Mesenchymal stem cell (in vitro differentiated cells and primary cell): ENCODE results near the gene MAT1A.

Experiments
- DNase-seq: peaks from one replicate; pipeline ENCODE4 v3.0.0-alpha.2; 2013
- H2AFZ ChIP-seq: one replicate; pipeline ENCODE4 v1.6.1; 2013; ENCODE audit warnings: low read depth, mild to moderate bottlenecking, control low read depth, inconsistent platforms, low read length, moderate library complexity
- H2AK5ac ChIP-seq: 2 replicates; pipeline ENCODE4 v1.6.1; 2013; ENCODE audit warnings: low read length, moderate library complexity, mild to moderate bottlenecking, inconsistent platforms; ENCODE audit not compliant: severe bottlenecking
- H2BK120ac ChIP-seq: one replicate; pipeline ENCODE4 v1.6.1; 2013; ENCODE audit warnings: low read depth, mild to moderate bottlenecking, inconsistent platforms, low read length, moderate library complexity
- H2BK12ac ChIP-seq, 2 experiments: one replicate each; pipeline ENCODE4 v1.6.1; 2013; ENCODE audit warnings: inconsistent platforms in 2 of 2, low read length in 2 of 2, mild to moderate bottlenecking in 2 of 2, moderate library complexity in 2 of 2, control low read depth in 1 of 2
- H2BK15ac ChIP-seq: one replicate; pipeline ENCODE4 v1.6.1; 2013; ENCODE audit warnings: mild to moderate bottlenecking, low read depth, inconsistent platforms; ENCODE audit not compliant: poor library complexity, severe bottlenecking
- H2BK5ac ChIP-seq: 2 replicates; pipeline ENCODE4 v1.6.1; 2013; ENCODE audit warnings: low read depth, mild to moderate bottlenecking, low read length, control low read depth, inconsistent platforms; ENCODE audit not compliant: poor library complexity, severe bottlenecking
- H3K14ac ChIP-seq, 2 experiments: one replicate each; pipeline ENCODE4 v1.6.1; 2013; ENCODE audit warnings: inconsistent platforms in 2 of 2, low read length in 2 of 2, control low read depth in 1 of 2, mild to moderate bottlenecking in 1 of 2, moderate library complexity in 1 of 2
- H3K18ac ChIP-seq, 2 experiments: one replicate each; pipeline ENCODE4 v1.6.1; 2013; ENCODE audit warnings: inconsistent platforms in 2 of 2, low read length in 2 of 2, control low read depth in 1 of 2, low read depth in 1 of 2, mild to moderate bottlenecking in 1 of 2
- H3K23ac ChIP-seq, 2 experiments: one replicate each; pipeline ENCODE4 v1.6.1; 2013; ENCODE audit warnings: inconsistent platforms in 2 of 2, low read length in 2 of 2, mild to moderate bottlenecking in 2 of 2, moderate library complexity in 2 of 2, control low read depth in 1 of 2
- H3K27ac ChIP-seq: 2 replicates; pipeline ENCODE4 v1.5.1; 2013; ENCODE audit warnings: mild to moderate bottlenecking, moderate library complexity, low read length, control low read depth, inconsistent platforms; ENCODE audit not compliant: poor library complexity, severe bottlenecking
- H3K27me3 ChIP-seq, 2 experiments: 2 replicates each; pipeline versions ENCODE4 v1.6.1 to v1.7.0; 2013; ENCODE audit warnings: low read length in 2 of 2, mild to moderate bottlenecking in 2 of 2, moderate library complexity in 2 of 2, control low read depth in 1 of 2, inconsistent platforms in 1 of 2; ENCODE audit not compliant: control insufficient read depth in 1 of 2, insufficient read depth in 1 of 2
- H3K36me3 ChIP-seq, 2 experiments: 2 replicates each; pipeline versions ENCODE4 v1.6.1 to v1.7.0; 2013; ENCODE audit warnings: low read length in 2 of 2, control low read depth in 1 of 2, inconsistent platforms in 1 of 2, low read depth in 1 of 2, mild to moderate bottlenecking in 1 of 2; ENCODE audit not compliant: insufficient read depth in 2 of 2, control insufficient read depth in 1 of 2
- H3K4ac ChIP-seq, 2 experiments: one replicate each; pipeline ENCODE4 v1.6.1; 2013; ENCODE audit warnings: inconsistent platforms in 2 of 2, low read length in 2 of 2, mild to moderate bottlenecking in 2 of 2, moderate library complexity in 2 of 2, control low read depth in 1 of 2, low read depth in 1 of 2
- H3K4me1 ChIP-seq: 2 replicates; pipeline ENCODE4 v1.6.1; 2013; ENCODE audit warnings: low read depth, low read length, control low read depth; ENCODE audit not compliant: control insufficient read depth, insufficient read depth
- H3K4me2 ChIP-seq: 2 replicates; pipeline ENCODE4 v1.6.1; 2013; ENCODE audit warnings: low read length, mild to moderate bottlenecking, inconsistent platforms; ENCODE audit not compliant: poor library complexity, severe bottlenecking
- H3K4me3 ChIP-seq, 2 experiments: 2 replicates each; pipeline versions ENCODE4 v1.5.1 to v1.7.0; 2013; ENCODE audit warnings: low read length in 2 of 2, mild to moderate bottlenecking in 2 of 2, control low read depth in 1 of 2, low read depth in 1 of 2; ENCODE audit not compliant: insufficient read depth in 1 of 2
- H3K79me1 ChIP-seq: replicated peaks from 2 replicates; pipeline ENCODE4 v1.6.1; 2013; ENCODE audit warnings: mild to moderate bottlenecking, control low read depth, low read length, inconsistent platforms; ENCODE audit not compliant: poor library complexity, severe bottlenecking
- H3K9ac ChIP-seq: 2 replicates; pipeline ENCODE4 v1.7.0; 2013; ENCODE audit warnings: mild to moderate bottlenecking, low read length, moderate library complexity
- H3K9me3 ChIP-seq: 2 replicates; pipeline ENCODE4 v1.7.0; 2013; ENCODE audit warnings: mild to moderate bottlenecking, low read length; ENCODE audit not compliant: control insufficient read depth
- H4K8ac ChIP-seq: one replicate; pipeline ENCODE4 v1.6.1; 2013; ENCODE audit warnings: inconsistent platforms, mild to moderate bottlenecking, low read length, moderate library complexity
- H4K91ac ChIP-seq: one replicate; pipeline ENCODE4 v1.6.1; 2013; ENCODE audit warnings: mild to moderate bottlenecking, low read length, inconsistent platforms
- WGBS: methylation state at CpG from one replicate; pipeline ENCODE4 v1.1.7; 2013; ENCODE audit warnings: mixed read lengths; 5-methylcytosine and 5-hydroxymethylcytosine counted together

Gene MAT1A

GRCh38 chr10:80323311-80323710 lies 33.9 kb upstream of the MAT1A start:
- Histone ChIP-seq H2AK5ac (no peak overlapping the region), H3K27ac (no peak overlapping the region), H2BK15ac (no peak overlapping the region), H3K14ac (no peak overlapping the region), H3K4me1 (no peaks in the 10 kb centered on the region), H3K79me1 (no peaks in the 10 kb centered on the region), H4K8ac (no peak overlapping the region), H3K9me3 (no peaks in the 10 kb centered on the region), H3K18ac (no peak overlapping the region), H3K9ac (no peak overlapping the region), H3K4ac (no peak overlapping the region), H3K4me3 (no peak overlapping the region), H3K27me3 (peaks cover 8 to 13% of the 10 kb centered on the region in 2 experiments), H3K23ac (no peak overlapping the region), H4K91ac (no peak overlapping the region), H2BK5ac (no peak overlapping the region), H2BK12ac (no peak overlapping the region), H3K36me3 (no peaks in the 10 kb centered on the region), H3K4me2 (no peak overlapping the region), H2AFZ (no peak overlapping the region), H2BK120ac (no peak overlapping the region)
- no peak for DNase-seq
- 55% methylated on average over 3 of the region's 3 CpGs for WGBS

GRCh38 chr10:80322711-80323110 lies 33.3 kb upstream of the MAT1A start:
- Histone ChIP-seq H3K4me2 (no peak overlapping the region), H3K27me3 (peaks cover 8 to 11% of the 10 kb centered on the region in 2 experiments), H3K36me3 (no peaks in the 10 kb centered on the region), H4K8ac (no peak overlapping the region), H3K4me3 (no peak overlapping the region), H2BK15ac (no peak overlapping the region), H3K18ac (no peak overlapping the region), H2BK12ac (no peak overlapping the region), H2AFZ (no peak overlapping the region), H4K91ac (no peak overlapping the region), H3K4me1 (no peaks in the 10 kb centered on the region), H3K14ac (no peak overlapping the region), H3K23ac (no peak overlapping the region), H2BK120ac (no peak overlapping the region), H2AK5ac (no peak overlapping the region), H3K27ac (no peak overlapping the region), H2BK5ac (no peak overlapping the region), H3K9ac (no peak overlapping the region), H3K9me3 (no peaks in the 10 kb centered on the region), H3K79me1 (no peaks in the 10 kb centered on the region), H3K4ac (no peak overlapping the region)
- 82% methylated on average over 1 of the region's 1 CpG for WGBS
- DNase-seq: no peak

GRCh38 chr10:80322158-80322557 lies 32.7 kb upstream of the MAT1A start:
- Histone ChIP-seq H4K8ac (no peak overlapping the region), H3K4me1 (no peaks in the 10 kb centered on the region), H3K4me3 (no peak overlapping the region), H2AFZ (no peak overlapping the region), H2BK5ac (no peak overlapping the region), H3K14ac (no peak overlapping the region), H3K79me1 (no peaks in the 10 kb centered on the region), H3K27ac (no peak overlapping the region), H3K4me2 (no peak overlapping the region), H2BK12ac (no peak overlapping the region), H4K91ac (no peak overlapping the region), H3K9ac (no peak overlapping the region), H3K36me3 (no peaks in the 10 kb centered on the region), H3K4ac (no peak overlapping the region), H2BK120ac (no peak overlapping the region), H3K27me3 (peaks cover 8 to 11% of the 10 kb centered on the region in 2 experiments), H3K18ac (no peak overlapping the region), H3K23ac (no peak overlapping the region), H2AK5ac (no peak overlapping the region), H3K9me3 (no peaks in the 10 kb centered on the region), H2BK15ac (no peak overlapping the region)
- WGBS: no CpG with 5 or more reads among the region's 2 CpGs
- no peak for DNase-seq

- no peak overlapping the region for H4K91ac ChIP-seq
- no peak overlapping the region for H4K8ac ChIP-seq
- H3K14ac ChIP-seq: no peak overlapping the region
- H3K23ac ChIP-seq: no peak overlapping the region
- no peak overlapping the region for H2BK12ac ChIP-seq
- H3K9me3 ChIP-seq: no peaks in the 10 kb centered on the region
- no peak overlapping the region for H3K27ac ChIP-seq
- no peak overlapping the region for H3K4me3 ChIP-seq
- no peak overlapping the region for H2BK5ac ChIP-seq
- no peak overlapping the region for H2BK15ac ChIP-seq
- H3K36me3 ChIP-seq: no peaks in the 10 kb centered on the region
- H3K9ac ChIP-seq: no peak overlapping the region
- H3K27me3 ChIP-seq: peaks cover 5 to 11% of the 10 kb centered on the region in 2 experiments
- H3K4me1 ChIP-seq: no peaks in the 10 kb centered on the region
- no peaks in the 10 kb centered on the region for H3K79me1 ChIP-seq
- DNase-seq: no peak
- no peak overlapping the region for H3K18ac ChIP-seq
- H3K4ac ChIP-seq: no peak overlapping the region
- 100% methylated on average over 1 of the region's 5 CpGs for WGBS
- no peak overlapping the region for H2AFZ ChIP-seq
- H2BK120ac ChIP-seq: no peak overlapping the region
- H3K4me2 ChIP-seq: no peak overlapping the region
- no peak overlapping the region for H2AK5ac ChIP-seq
These were observed 31.7 kb upstream of the MAT1A start for GRCh38 chr10:80321183-80321582.
